Transverse colon (tissue), 4 donors: ENCODE results near the gene TP73. TPM values are rescaled to one million over a fixed set of nuclear protein-coding genes. Genes with fewer than 3 reads are reported as not detected.
A peak's percentile ranks its signal among the peaks of the same experiment; 100 is the strongest.

Experiments used
- DNase-seq: peaks from one replicate; pipeline ENCODE4 v3.0.0-alpha.2; 2019
- H3K27ac ChIP-seq, 4 donors: fragments of 200-600 bp; sonication (generic); 2 replicates each; pipeline ENCODE4 v1.5.1; 2016 to 2018; ENCODE audit warnings: inconsistent platforms in 4 of 4
- H3K27me3 ChIP-seq: fragments of 200-600 bp; sonication (generic); 2 replicates; pipeline ENCODE4 v1.5.1; 2017; ENCODE audit warnings: inconsistent platforms
- H3K36me3 ChIP-seq, 4 donors: fragments of 200-600 bp; sonication (generic); 2 replicates each; pipeline ENCODE4 v1.5.1; 2017 to 2019; ENCODE audit warnings: inconsistent platforms in 4 of 4
- H3K4me1 ChIP-seq, 4 donors: fragments of 200-600 bp; sonication (generic); 2 replicates each; pipeline ENCODE4 v1.5.1; 2017 to 2020; ENCODE audit warnings: inconsistent platforms in 4 of 4
- H3K4me3 ChIP-seq, 4 donors: fragments of 200-600 bp; sonication (generic); 1 replicate in 1 of 4; 2 replicates in 3 of 4; pipeline versions ENCODE4 v1.5.1 to v1.6.1; 2017 to 2019; ENCODE audit warnings: inconsistent platforms in 4 of 4
- H3K9me3 ChIP-seq, 2 donors: fragments of 200-600 bp; sonication (generic); 2 replicates each; pipeline ENCODE4 v1.5.1; 2017 to 2019; ENCODE audit warnings: inconsistent platforms in 2 of 2
- EP300 ChIP-seq: sonication (generic); formaldehyde crosslinking; IDR thresholded peaks from one replicate; pipeline ENCODE4 v1.6.1; 2017; ENCODE audit warnings: antibody characterized with exemption, low read depth
- POLR2A ChIP-seq: fragments of 450-650 bp; IDR thresholded peaks from one replicate; pipeline ENCODE4 v1.6.1; 2016; ENCODE audit warnings: antibody characterized with exemption, mild to moderate bottlenecking, moderate library complexity
- POLR2AphosphoS5 ChIP-seq, 3 donors: sonication (generic); formaldehyde crosslinking; IDR thresholded peaks; one replicate each; pipeline ENCODE4 v1.6.1; 2016; ENCODE audit warnings: antibody characterized with exemption in 3 of 3
- WGBS, 2 donors: methylation state at CpG; one replicate each; pipeline ENCODE4 v1.1.5; 2018; ENCODE audit warnings: low coverage in 1 of 2; 5-methylcytosine and 5-hydroxymethylcytosine counted together
- in situ Hi-C, 4 donors: fragments of 200-750 bp; cut with MboI; loops; one replicate each; pipeline versions ENCODE4 v1.15.0 to v1.15.1; 2017; ENCODE audit warnings: low sequenced_read_pairs in 3 of 4, low pct_ligation_motif_present in 1 of 4, low pct_unique_long_range_greater_than_20kb in 1 of 4
- intact Hi-C: fragments of 100-400 bp; cut with DNase I; formaldehyde crosslinking; loops from one replicate; pipeline ENCODE4 v1.15.1; 2023; ENCODE audit warnings: low total_unique reads
- total RNA-seq, 4 donors: library from RNA; depleted of rRNA; stranded (reverse); fragments of >200 nt; gene quantifications; one replicate each; pipeline ENCODE4 v1.1.0, GENCODE V29; 2016
- TF ChIP-seq, protein P1 (sequence below), 5 experiments: fragments of 200-600 bp in 3 of 5; fragments of 450-650 bp in 2 of 5; sonication (generic) in 3 of 5; IDR thresholded peaks; 1 replicate in 2 of 5; 2 replicates in 3 of 5; pipeline ENCODE4 v1.5.1; 2016 to 2017; ENCODE audit warnings: antibody characterized with exemption in 5 of 5, inconsistent platforms in 3 of 5, mild to moderate bottlenecking in 2 of 5, moderate library complexity in 1 of 5

Gene TP73
- total RNA-seq, 4 donors from 2014 or later = 0.20 to 0.32 TPM; not detected in 2

DNA sequence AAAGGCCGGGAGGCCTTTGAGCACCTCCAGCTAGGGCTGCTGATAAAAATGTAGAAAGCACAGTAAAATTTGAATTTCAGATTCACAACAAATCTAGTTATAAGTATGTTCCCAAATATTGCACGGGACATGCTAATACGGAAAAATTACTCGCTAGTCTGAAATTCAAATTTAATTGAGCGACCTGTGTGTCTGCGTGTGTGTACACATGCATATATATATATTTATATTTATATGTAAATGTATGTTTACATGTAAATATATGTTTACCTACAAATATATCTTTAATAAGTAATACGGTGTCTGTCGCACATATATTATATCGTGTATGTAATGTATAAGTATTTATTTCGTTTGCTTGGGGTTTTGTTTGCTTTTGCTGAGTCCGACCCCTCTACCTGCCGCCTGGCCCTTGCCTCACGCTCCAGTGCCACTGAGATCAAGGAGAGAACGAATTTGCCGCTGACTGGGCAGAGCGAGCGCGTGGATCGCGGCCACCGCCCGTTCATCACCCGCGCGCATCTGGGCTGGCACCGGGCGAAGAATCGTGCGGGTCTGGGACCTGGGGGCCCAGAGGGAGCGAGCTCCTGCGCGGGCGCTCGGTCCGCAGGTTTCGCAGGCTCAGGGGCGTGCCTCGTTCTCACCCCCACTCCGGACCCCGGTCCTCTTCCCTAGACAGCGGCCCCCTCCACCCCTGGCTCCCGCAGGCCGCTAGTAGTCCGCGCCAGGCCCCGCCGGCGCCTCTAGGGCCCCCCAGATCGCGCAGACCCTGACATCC, 1.9 kb upstream of the TP73 start:
- 18 to 29% methylated on average over 13 to 44 of the region's 50 CpGs for WGBS, 2 donors
- peaks cover 0 to 15% (median 5%) of the 10 kb centered on the region in 4 donors for H3K36me3 ChIP-seq
- peak overlapping the region in 3 of 4 donors; percentile 85 to 93 (median 86) for H3K4me3 ChIP-seq
- DNase-seq = no peak
- no peak overlapping the region for H3K27ac ChIP-seq
- no peaks in the 10 kb centered on the region for H3K9me3 ChIP-seq
- H3K4me1 ChIP-seq = peaks cover 12 to 43% (median 35%) of the 10 kb centered on the region in 4 donors
- TF ChIP-seq POLR2A = no peak
- TF ChIP-seq POLR2AphosphoS5 (IDR thresholded peaks at IDR 0.05) = peak; percentile 13 to 59 (median 57)
- intact Hi-C loops (no loop called here), in situ Hi-C loops (no loop called here)
- peaks cover 54% of the 10 kb centered on the region for H3K27me3 ChIP-seq

DNA sequence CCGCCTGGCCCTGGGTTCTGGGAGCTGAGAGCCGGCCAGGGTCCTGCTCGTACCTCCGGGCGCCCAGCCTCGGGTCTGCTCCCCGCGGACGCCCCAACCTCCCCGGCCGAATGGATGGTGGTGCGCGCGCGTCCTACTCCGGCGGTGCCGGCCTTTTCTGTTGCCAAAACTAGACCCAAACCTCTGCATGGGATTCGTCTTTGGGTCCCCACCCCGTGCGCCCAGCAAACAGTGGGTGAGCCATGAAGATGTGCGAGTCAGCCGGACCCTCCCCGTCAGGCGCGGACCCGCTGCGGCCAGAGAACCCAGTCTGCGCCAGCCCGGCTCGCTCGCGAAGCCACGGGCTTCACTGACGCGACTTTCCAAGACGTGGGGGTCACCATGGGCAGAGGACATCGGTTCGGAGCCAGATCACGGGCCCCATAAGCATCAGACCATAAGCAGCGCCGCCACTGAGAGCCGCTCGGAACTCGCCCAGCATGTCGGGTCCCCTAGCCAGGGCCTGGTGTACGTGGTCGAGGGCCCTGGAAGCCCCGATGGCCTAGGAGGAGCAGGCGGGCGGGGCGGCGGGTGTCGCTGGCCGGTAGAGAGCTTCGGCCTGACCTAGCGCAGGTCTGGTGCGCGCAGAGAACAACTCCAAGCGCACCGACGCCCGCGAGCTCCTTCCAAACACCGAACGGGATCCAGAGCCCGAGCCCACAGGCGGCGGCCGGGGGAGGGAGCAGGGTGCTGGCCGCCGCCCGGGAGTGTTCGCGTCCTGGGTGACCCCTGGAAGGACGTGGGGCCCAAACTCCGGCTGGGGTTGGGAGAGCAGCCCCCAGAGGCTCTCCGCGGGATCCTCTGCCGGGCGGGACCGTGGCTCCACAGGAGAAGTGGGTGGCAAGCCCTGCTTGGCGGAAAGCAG, 1.0 kb upstream of the TP73 start:
- Histone ChIP-seq H3K4me3 (peak overlapping the region in 2 of 4 donors; percentile 35 to 93), H3K27me3 (peaks cover 63% of the 10 kb centered on the region), H3K27ac (no peak overlapping the region), H3K4me1 (peaks cover 12 to 43% (median 35%) of the 10 kb centered on the region in 4 donors), H3K9me3 (no peaks in the 10 kb centered on the region), H3K36me3 (peaks cover 0 to 11% (median 5%) of the 10 kb centered on the region in 4 donors)
- DNase-seq = no peak
- TF ChIP-seq POLR2A (no peak), POLR2AphosphoS5 (IDR thresholded peaks at IDR 0.05) (no peak), EP300 (no peak)
- TF ChIP-seq, protein P1, sequence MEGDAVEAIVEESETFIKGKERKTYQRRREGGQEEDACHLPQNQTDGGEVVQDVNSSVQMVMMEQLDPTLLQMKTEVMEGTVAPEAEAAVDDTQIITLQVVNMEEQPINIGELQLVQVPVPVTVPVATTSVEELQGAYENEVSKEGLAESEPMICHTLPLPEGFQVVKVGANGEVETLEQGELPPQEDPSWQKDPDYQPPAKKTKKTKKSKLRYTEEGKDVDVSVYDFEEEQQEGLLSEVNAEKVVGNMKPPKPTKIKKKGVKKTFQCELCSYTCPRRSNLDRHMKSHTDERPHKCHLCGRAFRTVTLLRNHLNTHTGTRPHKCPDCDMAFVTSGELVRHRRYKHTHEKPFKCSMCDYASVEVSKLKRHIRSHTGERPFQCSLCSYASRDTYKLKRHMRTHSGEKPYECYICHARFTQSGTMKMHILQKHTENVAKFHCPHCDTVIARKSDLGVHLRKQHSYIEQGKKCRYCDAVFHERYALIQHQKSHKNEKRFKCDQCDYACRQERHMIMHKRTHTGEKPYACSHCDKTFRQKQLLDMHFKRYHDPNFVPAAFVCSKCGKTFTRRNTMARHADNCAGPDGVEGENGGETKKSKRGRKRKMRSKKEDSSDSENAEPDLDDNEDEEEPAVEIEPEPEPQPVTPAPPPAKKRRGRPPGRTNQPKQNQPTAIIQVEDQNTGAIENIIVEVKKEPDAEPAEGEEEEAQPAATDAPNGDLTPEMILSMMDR (IDR thresholded peaks at IDR 0.05) = no peak
- in situ Hi-C loops (no loop called here), intact Hi-C loops (no loop called here)
- 16% methylated on average over 38 of the region's 83 CpGs; no CpG with 5 or more reads in 1 of the 2 donors for WGBS, 2 donors

DNA sequence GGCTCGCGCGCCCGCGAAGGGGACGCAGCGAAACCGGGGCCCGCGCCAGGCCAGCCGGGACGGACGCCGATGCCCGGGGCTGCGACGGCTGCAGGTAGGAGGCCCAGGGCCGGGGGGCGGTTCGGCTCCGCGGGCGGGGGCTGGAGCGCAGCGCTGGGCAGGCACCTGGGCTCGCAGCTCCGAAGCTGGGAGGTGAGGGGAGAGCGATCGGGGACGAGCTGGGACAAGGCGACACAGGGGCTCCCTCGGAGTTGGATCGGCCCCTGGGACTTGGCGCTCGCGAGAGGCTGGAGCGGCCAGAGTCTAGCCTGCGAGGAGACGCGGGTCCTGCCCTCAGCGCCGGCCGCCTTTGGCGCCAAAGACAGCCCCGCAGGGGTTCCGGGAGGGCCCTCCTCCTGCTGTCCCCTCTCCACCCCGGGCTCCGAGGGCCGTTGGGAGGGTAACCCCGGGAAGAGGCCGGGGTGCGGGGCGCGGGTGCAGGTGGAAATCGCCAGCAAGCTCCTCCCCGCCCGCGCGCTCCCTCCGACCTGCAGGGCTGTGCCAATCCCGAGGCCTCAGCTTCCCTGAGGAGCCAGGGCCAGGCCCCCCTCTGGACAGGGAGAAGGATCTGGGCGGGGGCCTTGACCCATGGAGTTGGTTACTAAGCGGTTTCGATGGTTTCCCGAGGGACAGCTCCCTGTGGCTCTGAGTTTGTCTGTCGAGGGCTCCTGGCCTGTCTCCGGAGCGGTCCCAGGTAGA, 401 bp downstream of the TP73 start:
- no peak for DNase-seq
- in situ Hi-C loops (no loop called here), intact Hi-C loops (no loop called here)
- no peak for TF ChIP-seq POLR2A
- no peak for TF ChIP-seq POLR2AphosphoS5 (IDR thresholded peaks at IDR 0.05)
- TF ChIP-seq EP300 = no peak
- TF ChIP-seq, protein P1 (IDR thresholded peaks at IDR 0.05) = no peak
- no peak overlapping the region for H3K27ac ChIP-seq
- H3K4me1 ChIP-seq = peaks cover 12 to 43% (median 35%) of the 10 kb centered on the region in 4 donors
- H3K4me3 ChIP-seq = peak overlapping the region in 3 of 4 donors; percentile 8 to 46 (median 35)
- H3K27me3 ChIP-seq = peaks cover 77% of the 10 kb centered on the region
- no peaks in the 10 kb centered on the region for H3K36me3 ChIP-seq
- H3K9me3 ChIP-seq = no peaks in the 10 kb centered on the region
- 2% methylated on average over 37 of the region's 68 CpGs; no CpG with 5 or more reads in 1 of the 2 donors for WGBS, 2 donors

DNA sequence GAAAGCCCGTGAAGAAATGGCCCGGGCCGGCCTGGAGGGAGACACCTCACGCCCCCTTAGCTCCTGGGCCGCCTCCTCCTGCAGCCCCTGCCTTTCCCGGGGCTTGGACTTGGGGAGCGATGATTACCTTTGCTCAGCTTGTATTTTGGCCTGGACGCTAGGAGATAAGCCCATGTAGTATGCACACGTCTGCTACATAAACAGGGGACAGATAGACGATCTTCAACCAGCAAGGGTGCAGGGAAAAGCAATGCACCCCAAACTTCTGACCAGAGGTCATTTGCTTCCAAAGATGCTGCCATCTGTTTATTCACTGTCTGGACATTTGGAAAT, 936 bp downstream of the TP73 start:
- Histone ChIP-seq H3K36me3 (no peaks in the 10 kb centered on the region), H3K4me1 (peaks cover 12 to 43% (median 35%) of the 10 kb centered on the region in 4 donors), H3K4me3 (peak overlapping the region in 1 of 4 donors; percentile 35), H3K27ac (no peak overlapping the region), H3K9me3 (no peaks in the 10 kb centered on the region), H3K27me3 (peaks cover 81% of the 10 kb centered on the region)
- in situ Hi-C loops = no loop called here
- intact Hi-C loops = no loop called here
- TF ChIP-seq POLR2AphosphoS5 (IDR thresholded peaks at IDR 0.05) (no peak), POLR2A (no peak), EP300 (no peak)
- TF ChIP-seq, protein P1 (IDR thresholded peaks at IDR 0.05) = no peak
- no peak for DNase-seq
- 25 to 26% methylated on average over 6 to 7 of the region's 10 CpGs for WGBS, 2 donors
